A673 (cell line): ENCODE measurements around the gene KRTAP10-4.

Source experiments
- EZH2 ChIP-seq: fragments of 200-600 bp; sonication (generic); IDR thresholded peaks from 2 replicates; pipeline ENCODE4 v1.6.1; 2017; ENCODE audit warnings: borderline replicate concordance, low read depth, mild to moderate bottlenecking, mixed read lengths, antibody characterized with exemption, low read length; ENCODE audit not compliant: poor library complexity, severe bottlenecking
- TF ChIP-seq, protein P1 (sequence below): fragments of 300-800, 200-600 bp; sonication (generic); conservative IDR thresholded peaks from 2 replicates; pipeline ENCODE4 v1.5.1; 2017; ENCODE audit warnings: low read depth, mild to moderate bottlenecking, antibody characterized with exemption, low read length, moderate library complexity, mixed read lengths

DNA sequence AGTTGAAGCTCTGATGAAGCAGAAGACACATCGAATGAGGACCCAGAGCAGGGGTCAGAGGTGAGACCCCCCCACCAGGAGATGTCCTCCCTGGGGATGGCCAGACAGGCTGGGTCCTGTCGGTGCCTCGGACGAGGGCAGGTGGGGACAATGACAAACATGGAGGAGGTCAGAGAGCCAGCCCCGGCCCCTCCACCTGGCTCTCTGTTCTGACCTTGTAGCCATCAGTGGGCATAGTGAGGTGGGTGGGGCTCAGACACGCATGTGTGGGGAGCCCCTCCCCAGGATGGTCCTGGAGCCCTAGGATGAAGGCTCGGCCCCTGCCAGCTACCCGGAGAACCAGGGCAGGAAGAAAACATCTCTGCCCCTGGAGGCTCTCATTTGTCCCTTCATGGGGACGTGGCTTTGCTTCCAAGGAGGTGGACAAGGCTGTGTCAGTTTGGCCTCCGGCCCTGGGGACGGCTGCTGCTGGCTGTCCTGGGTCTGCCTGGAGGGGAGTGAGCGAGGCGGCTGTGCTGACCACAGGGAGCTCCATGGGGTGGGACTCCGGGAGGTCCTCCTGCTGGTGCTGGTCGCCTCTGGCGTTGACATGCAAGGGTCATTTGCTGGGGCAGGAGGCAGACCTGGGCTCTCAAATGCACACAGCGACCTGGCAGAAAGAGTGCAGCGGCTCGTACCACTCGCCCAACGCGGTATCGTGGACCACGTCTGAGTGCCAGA, 16.2 kb downstream of the KRTAP10-4 start:
- TF ChIP-seq, protein P1, sequence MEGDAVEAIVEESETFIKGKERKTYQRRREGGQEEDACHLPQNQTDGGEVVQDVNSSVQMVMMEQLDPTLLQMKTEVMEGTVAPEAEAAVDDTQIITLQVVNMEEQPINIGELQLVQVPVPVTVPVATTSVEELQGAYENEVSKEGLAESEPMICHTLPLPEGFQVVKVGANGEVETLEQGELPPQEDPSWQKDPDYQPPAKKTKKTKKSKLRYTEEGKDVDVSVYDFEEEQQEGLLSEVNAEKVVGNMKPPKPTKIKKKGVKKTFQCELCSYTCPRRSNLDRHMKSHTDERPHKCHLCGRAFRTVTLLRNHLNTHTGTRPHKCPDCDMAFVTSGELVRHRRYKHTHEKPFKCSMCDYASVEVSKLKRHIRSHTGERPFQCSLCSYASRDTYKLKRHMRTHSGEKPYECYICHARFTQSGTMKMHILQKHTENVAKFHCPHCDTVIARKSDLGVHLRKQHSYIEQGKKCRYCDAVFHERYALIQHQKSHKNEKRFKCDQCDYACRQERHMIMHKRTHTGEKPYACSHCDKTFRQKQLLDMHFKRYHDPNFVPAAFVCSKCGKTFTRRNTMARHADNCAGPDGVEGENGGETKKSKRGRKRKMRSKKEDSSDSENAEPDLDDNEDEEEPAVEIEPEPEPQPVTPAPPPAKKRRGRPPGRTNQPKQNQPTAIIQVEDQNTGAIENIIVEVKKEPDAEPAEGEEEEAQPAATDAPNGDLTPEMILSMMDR = no peak
- no peak for TF ChIP-seq EZH2
